ENCODE data around the gene TESK2. TPM values are rescaled to one million over a fixed set of nuclear protein-coding genes. Genes with fewer than 3 reads are reported as not detected.

The TESK2 gene
- total and polyA plus RNA-seq, 11 donors = 0.50 to 4.7 (median 1.5) TPM

DNA sequence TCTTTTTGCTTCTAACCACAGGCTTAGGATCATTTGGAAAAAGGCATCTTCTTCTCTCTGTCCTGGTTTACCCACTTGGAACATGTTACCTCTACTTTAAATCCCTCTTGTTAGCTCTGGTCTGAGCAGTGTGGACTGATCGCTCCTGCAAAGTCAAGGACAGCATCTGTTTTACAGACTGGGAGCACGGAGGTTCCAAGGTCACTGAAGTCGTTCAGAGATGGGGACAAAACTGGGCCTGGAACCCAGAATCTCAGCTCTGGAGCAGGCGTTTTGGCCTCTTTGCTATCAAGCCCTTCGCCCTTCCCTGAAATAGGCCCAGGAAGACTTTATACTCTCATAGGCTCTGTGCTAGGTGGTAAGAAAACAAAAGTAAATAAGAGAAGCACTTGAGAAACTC, 139.5 kb downstream of the TESK2 start:
- H3K4me3 ChIP-seq = no peak overlapping the region
- ATAC-seq (no peak), DNase-seq (no peak)
- WGBS, 4 donors = 78 to 84% (median 82%) methylated on average over 5 of the region's 5 CpGs
- no peak overlapping the region for H3K27ac ChIP-seq
- intact Hi-C loops (cut with DNase I) = no loop called here
- H3K27me3 ChIP-seq = no peaks in the 10 kb centered on the region
- peaks cover 11 to 26% (median 18%) of the 10 kb centered on the region in 12 donors for H3K4me1 ChIP-seq
- TF ChIP-seq, protein P1, sequence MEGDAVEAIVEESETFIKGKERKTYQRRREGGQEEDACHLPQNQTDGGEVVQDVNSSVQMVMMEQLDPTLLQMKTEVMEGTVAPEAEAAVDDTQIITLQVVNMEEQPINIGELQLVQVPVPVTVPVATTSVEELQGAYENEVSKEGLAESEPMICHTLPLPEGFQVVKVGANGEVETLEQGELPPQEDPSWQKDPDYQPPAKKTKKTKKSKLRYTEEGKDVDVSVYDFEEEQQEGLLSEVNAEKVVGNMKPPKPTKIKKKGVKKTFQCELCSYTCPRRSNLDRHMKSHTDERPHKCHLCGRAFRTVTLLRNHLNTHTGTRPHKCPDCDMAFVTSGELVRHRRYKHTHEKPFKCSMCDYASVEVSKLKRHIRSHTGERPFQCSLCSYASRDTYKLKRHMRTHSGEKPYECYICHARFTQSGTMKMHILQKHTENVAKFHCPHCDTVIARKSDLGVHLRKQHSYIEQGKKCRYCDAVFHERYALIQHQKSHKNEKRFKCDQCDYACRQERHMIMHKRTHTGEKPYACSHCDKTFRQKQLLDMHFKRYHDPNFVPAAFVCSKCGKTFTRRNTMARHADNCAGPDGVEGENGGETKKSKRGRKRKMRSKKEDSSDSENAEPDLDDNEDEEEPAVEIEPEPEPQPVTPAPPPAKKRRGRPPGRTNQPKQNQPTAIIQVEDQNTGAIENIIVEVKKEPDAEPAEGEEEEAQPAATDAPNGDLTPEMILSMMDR (IDR thresholded peaks at IDR 0.05) = no peak
- no peak for TF ChIP-seq POLR2A (IDR thresholded peaks at IDR 0.05)
- no peaks in the 10 kb centered on the region for H3K9me3 ChIP-seq
- H3K36me3 ChIP-seq = peaks cover 0 to under 1% (median 0%) of the 10 kb centered on the region in 9 donors

DNA sequence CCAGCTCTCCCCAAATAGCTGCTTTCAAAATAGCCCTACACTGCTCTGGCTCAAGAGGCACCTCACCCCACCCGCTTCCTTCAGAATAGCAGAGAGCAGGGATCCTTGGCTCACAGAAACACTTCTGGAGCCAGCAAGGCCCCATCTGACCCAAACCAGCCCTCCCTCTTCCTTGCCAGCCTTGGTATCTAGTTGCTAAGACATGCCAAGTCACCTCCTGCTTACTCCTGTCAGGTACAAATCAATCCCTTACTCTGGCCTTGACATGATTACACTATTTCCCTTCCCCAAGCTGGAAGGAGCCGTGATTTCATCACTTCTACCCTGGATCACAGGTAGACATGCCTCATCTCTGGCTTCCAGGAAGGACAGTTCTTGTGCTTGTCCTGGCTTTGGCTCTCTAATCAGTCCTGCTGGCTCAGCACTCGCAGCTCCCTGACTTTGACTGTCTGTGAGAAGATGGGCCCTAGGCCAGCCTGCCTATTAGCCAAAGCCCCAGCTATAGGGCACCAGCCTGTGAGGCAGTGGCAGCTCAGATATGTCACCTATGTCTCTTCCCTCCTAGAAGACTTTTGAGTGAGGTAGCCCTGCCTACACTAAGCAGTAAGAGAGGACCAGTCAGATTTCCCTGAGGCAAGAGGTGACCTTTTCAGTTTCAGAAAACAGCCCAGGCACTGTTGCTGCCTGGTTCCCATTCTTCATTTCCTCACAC, 141.8 kb downstream of the TESK2 start:
- peak in 1 of 5 donors; percentile 67 for DNase-seq

DNA sequence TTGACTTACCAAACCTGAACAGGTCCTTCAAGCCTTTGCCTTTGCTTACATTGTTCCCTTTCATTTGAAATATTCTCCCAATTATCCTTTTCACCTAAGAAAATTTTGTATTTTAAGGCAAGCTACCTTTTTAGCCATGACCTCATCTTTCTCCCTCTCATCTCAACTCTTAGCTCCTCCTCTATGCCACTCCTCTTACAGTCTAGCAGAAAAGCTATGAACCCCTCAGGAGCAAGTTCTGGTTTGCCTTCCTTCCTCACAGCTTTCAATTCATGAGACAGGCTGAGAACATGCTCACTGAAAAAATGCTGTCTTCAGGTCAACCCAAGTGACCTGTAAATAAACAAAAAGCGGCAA, 142.4 kb downstream of the TESK2 start:
- H3K9me3 ChIP-seq = no peaks in the 10 kb centered on the region
- peaks cover 11 to 26% (median 18%) of the 10 kb centered on the region in 12 donors for H3K4me1 ChIP-seq
- intact Hi-C loops (cut with DNase I) = no loop called here
- peaks cover 0 to 30% (median 22%) of the 10 kb centered on the region in 9 donors for H3K36me3 ChIP-seq
- WGBS, 4 donors = 21 to 27% (median 22%) methylated on average over 1 of the region's 1 CpG
- DNase-seq (no peak), ATAC-seq (peak in 3 of 4 donors; percentile 9 to 30 (median 25))
- peak overlapping the region; percentile 18 to 76 (median 66) for H3K27ac ChIP-seq
- no peak overlapping the region for H3K4me3 ChIP-seq
- TF ChIP-seq POLR2A (IDR thresholded peaks at IDR 0.05) = no peak
- TF ChIP-seq, protein P1 (IDR thresholded peaks at IDR 0.05) = no peak
- no peaks in the 10 kb centered on the region for H3K27me3 ChIP-seq

More for the DNA sequence above, 141.8 kb downstream of the TESK2 start:
- H3K27me3 ChIP-seq = no peaks in the 10 kb centered on the region
- TF ChIP-seq, protein P1 (IDR thresholded peaks at IDR 0.05) = no peak
- TF ChIP-seq POLR2A (IDR thresholded peaks at IDR 0.05) = no peak
- intact Hi-C loops (cut with DNase I) = no loop called here
- no peaks in the 10 kb centered on the region for H3K9me3 ChIP-seq
- peak; percentile 68 to 81 (median 78) for ATAC-seq
- peak overlapping the region in 11 of 12 donors; percentile 38 to 76 (median 66) for H3K27ac ChIP-seq
- no peak overlapping the region for H3K4me3 ChIP-seq
- WGBS, 4 donors = 24 to 44% (median 29%) methylated on average over 3 of the region's 3 CpGs
- peaks cover 11 to 26% (median 18%) of the 10 kb centered on the region in 12 donors for H3K4me1 ChIP-seq
- peaks cover 0 to 24% (median 16%) of the 10 kb centered on the region in 9 donors for H3K36me3 ChIP-seq

DNA sequence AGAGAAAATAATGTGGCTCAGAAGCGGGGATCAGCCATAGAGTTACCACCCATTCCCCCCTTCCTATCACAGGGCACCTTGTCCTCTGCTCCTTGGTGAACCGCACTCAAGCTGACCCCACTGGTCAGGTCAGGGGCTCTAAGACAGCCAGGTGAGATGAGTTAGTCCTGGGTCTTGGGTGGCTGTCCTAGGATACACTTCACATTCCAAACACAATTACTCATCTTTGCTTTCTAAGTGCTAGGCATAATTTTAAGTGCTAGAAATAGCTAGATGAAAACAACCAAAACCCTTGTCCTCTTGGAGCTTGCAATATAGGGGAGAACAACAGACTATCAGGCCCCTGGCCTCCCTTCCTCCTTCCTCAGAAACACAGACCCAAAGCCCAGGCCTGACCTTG, 142.9 kb downstream of the TESK2 start:
- intact Hi-C loops (cut with DNase I) = no loop called here
- 92 to 100% (median 97%) methylated on average over 2 of the region's 2 CpGs for WGBS, 4 donors
- ATAC-seq = no peak
- DNase-seq = no peak
- Histone ChIP-seq H3K27ac (peak overlapping the region; percentile 18 to 76 (median 62)), H3K36me3 (peaks cover 0 to 35% (median 27%) of the 10 kb centered on the region in 9 donors), H3K4me1 (peaks cover 11 to 26% (median 18%) of the 10 kb centered on the region in 12 donors), H3K27me3 (no peaks in the 10 kb centered on the region), H3K9me3 (no peaks in the 10 kb centered on the region), H3K4me3 (no peak overlapping the region)
- no peak for TF ChIP-seq POLR2A (IDR thresholded peaks at IDR 0.05)
- TF ChIP-seq, protein P1 (IDR thresholded peaks at IDR 0.05) = no peak

Data from heart left ventricle (tissue), 16 donors.